Lower leg skin (tissue), 4 donors: Measurements from ENCODE around the gene GJC1. TPM values are rescaled to one million over a fixed set of nuclear protein-coding genes. Genes with fewer than 3 reads are reported as not detected.

Experiments
- DNase-seq, 2 donors: peaks; one replicate each; pipeline ENCODE4 v3.0.0-alpha.2; 2019; ENCODE audit warnings: low spot score in 2 of 2
- H3K4me3 ChIP-seq: fragments of 200-600 bp; sonication (generic); 2 replicates; pipeline ENCODE4 v1.5.1; 2017; ENCODE audit warnings: mild to moderate bottlenecking, low read depth; ENCODE audit not compliant: poor library complexity, severe bottlenecking
- CTCF ChIP-seq, 3 donors: fragments of 450-650 bp; IDR thresholded peaks; one replicate each; pipeline ENCODE4 v1.5.1; 2016; ENCODE audit warnings: antibody characterized with exemption in 3 of 3, mild to moderate bottlenecking in 3 of 3, moderate library complexity in 2 of 3
- POLR2A ChIP-seq, 2 donors: fragments of 450-650 bp; IDR thresholded peaks; one replicate each; pipeline ENCODE4 v1.6.1; 2016 to 2017; ENCODE audit warnings: antibody characterized with exemption in 2 of 2, mild to moderate bottlenecking in 1 of 2, moderate library complexity in 1 of 2
- WGBS, 2 donors: methylation state at CpG; one replicate each; pipeline ENCODE4 v1.1.5; 2018; 5-methylcytosine and 5-hydroxymethylcytosine counted together
- intact Hi-C: fragments of 100-400 bp; cut with DNase I; formaldehyde crosslinking; loops from one replicate; pipeline ENCODE4 v1.15.0; 2023; ENCODE audit warnings: low total_unique reads
- total RNA-seq, 4 donors: library from RNA; depleted of rRNA; stranded (reverse); fragments of >200 nt; gene quantifications; one replicate each; pipeline ENCODE4 v1.1.0, GENCODE V29; 2016

The GJC1 gene
- total RNA-seq, 4 donors from 2014 or later: 0.25 to 4.6 (median 1.6) TPM

GRCh38 chr17:44872131-44872768 is 42.2 kb upstream of the GJC1 start:
- DNase-seq: no peak
- H3K4me3 ChIP-seq: no peak overlapping the region
- intact Hi-C loops: no loop called here
- no peak for TF ChIP-seq POLR2A (IDR thresholded peaks at IDR 0.05)
- no peak for TF ChIP-seq CTCF (IDR thresholded peaks at IDR 0.05)
- 60 to 61% methylated on average over 9 of the region's 9 CpGs for WGBS, 2 donors

- TF ChIP-seq CTCF (IDR thresholded peaks at IDR 0.05) (no peak), POLR2A (IDR thresholded peaks at IDR 0.05) (no peak)
- intact Hi-C loops: no loop called here
- no peak overlapping the region for H3K4me3 ChIP-seq
- no peak for DNase-seq
- WGBS, 2 donors: 98 to 99% methylated on average over 12 of the region's 12 CpGs
These were observed 41.5 kb upstream of the GJC1 start for GRCh38 chr17:44871556-44871955.

- no peak for DNase-seq
- WGBS, 2 donors: 83 to 87% methylated on average over 3 of the region's 3 CpGs
- intact Hi-C loops: no loop called here
- no peak overlapping the region for H3K4me3 ChIP-seq
- TF ChIP-seq POLR2A (IDR thresholded peaks at IDR 0.05): no peak
- no peak for TF ChIP-seq CTCF (IDR thresholded peaks at IDR 0.05)
These were observed 37.8 kb upstream of the GJC1 start for GRCh38 chr17:44867841-44868240.

GRCh38 chr17:44865931-44866330 is 35.8 kb upstream of the GJC1 start:
- intact Hi-C loops: no loop called here
- no peak for TF ChIP-seq CTCF (IDR thresholded peaks at IDR 0.05)
- TF ChIP-seq POLR2A (IDR thresholded peaks at IDR 0.05): no peak
- WGBS, 2 donors: 78% methylated on average over 6 of the region's 6 CpGs

GRCh38 chr17:44865231-44865660 is 35.2 kb upstream of the GJC1 start:
- 56 to 75% methylated on average over 1 of the region's 1 CpG for WGBS, 2 donors
- DNase-seq: peak; percentile 58 to 89
- intact Hi-C loops: no loop called here
- TF ChIP-seq CTCF (IDR thresholded peaks at IDR 0.05) (peak in 1 of 3 donors; percentile 58), POLR2A (IDR thresholded peaks at IDR 0.05) (no peak)
- H3K4me3 ChIP-seq: no peak overlapping the region

More at GRCh38 chr17:44865931-44866330, 35.8 kb upstream of the GJC1 start:
- H3K4me3 ChIP-seq: no peak overlapping the region
- no peak for DNase-seq

GRCh38 chr17:44864831-44865230 is 34.7 kb upstream of the GJC1 start:
- no peak overlapping the region for H3K4me3 ChIP-seq
- no peak for TF ChIP-seq POLR2A (IDR thresholded peaks at IDR 0.05)
- TF ChIP-seq CTCF (IDR thresholded peaks at IDR 0.05): no peak
- intact Hi-C loops: no loop called here
- 71 to 76% methylated on average over 10 of the region's 10 CpGs for WGBS, 2 donors
- DNase-seq: no peak
